SK-N-SH (cell line): ENCODE results near the gene P2RY6. TPM values are rescaled to one million over a fixed set of nuclear protein-coding genes. Genes with fewer than 3 reads are reported as not detected.
A peak's percentile ranks its signal among the peaks of the same experiment; 100 is the strongest.

Source experiments
- CTCF ChIA-PET: fragments of 300-600, 350-600 bp; formaldehyde crosslinking; extraction: SDS; loops from one replicate; lab custom pipeline; 2021; lab: Yijun Ruan, JAX
- POLR2A ChIA-PET: fragments of 350-600 bp; sonication (Branson Sonifier 250); formaldehyde crosslinking; extraction: SDS; loops from one replicate; lab custom pipeline; 2020; ENCODE audit warnings: antibody characterized with exemption, inconsistent platforms; lab: Yijun Ruan, JAX
- DNase-seq: peaks from one replicate; pipeline ENCODE4 v3.0.0; 2012
- H2AFZ ChIP-seq: fragments of 200-600 bp; sonication (generic); 2 replicates; pipeline ENCODE4 v1.8.1; 2016; ENCODE audit warnings: antibody characterized with exemption, mild to moderate bottlenecking, low read depth
- H3F3A ChIP-seq: fragments of 200-600 bp; sonication (generic); replicated peaks from 2 replicates; pipeline ENCODE3; 2016; ENCODE audit warnings: antibody characterized with exemption, mild to moderate bottlenecking; ENCODE audit not compliant: insufficient read depth
- H3K27ac ChIP-seq, 2 experiments: fragments of 200-500 bp in 1 of 2; fragments of 200-600 bp in 1 of 2; sonication (Bioruptor generic) in 1 of 2; sonication (generic), shearing (Covaris generic) in 1 of 2; 2 replicates each; pipeline versions ENCODE4 v1.5.1 to v1.6.1; 2014 to 2016; ENCODE audit warnings: low read depth in 2 of 2, inconsistent platforms in 1 of 2, low read length in 1 of 2, mild to moderate bottlenecking in 1 of 2, mixed read lengths in 1 of 2
- H3K27me3 ChIP-seq: fragments of 200-600 bp; sonication (generic), shearing (Covaris generic); 2 replicates; pipeline ENCODE4 v1.6.1; 2016; ENCODE audit warnings: mixed run types; ENCODE audit not compliant: insufficient read depth
- H3K36me3 ChIP-seq, 2 experiments: fragments of 200-500 bp in 1 of 2; fragments of 200-600 bp in 1 of 2; sonication (Bioruptor generic) in 1 of 2; sonication (generic) in 1 of 2; replicated peaks in 1 of 2; 2 replicates each; pipeline versions ENCODE3 to v1.5.1; 2014 to 2016; ENCODE audit warnings: low read length in 1 of 2, mild to moderate bottlenecking in 1 of 2; ENCODE audit not compliant: insufficient read depth in 2 of 2, control insufficient read depth in 1 of 2
- H3K4me1 ChIP-seq, 2 experiments: fragments of 200-500 bp in 1 of 2; fragments of 200-600 bp in 1 of 2; sonication (Bioruptor generic) in 1 of 2; sonication (generic), shearing (Covaris generic) in 1 of 2; 2 replicates each; pipeline versions ENCODE4 v1.5.1 to v1.6.1; 2014 to 2016; ENCODE audit warnings: low read depth in 1 of 2, low read length in 1 of 2, mixed run types in 1 of 2; ENCODE audit not compliant: insufficient read depth in 2 of 2, control insufficient read depth in 1 of 2
- H3K4me2 ChIP-seq: fragments of 200-600 bp; sonication (generic), shearing (Covaris generic); 2 replicates; pipeline ENCODE4 v1.6.1; 2017; ENCODE audit warnings: mixed run types
- H3K4me3 ChIP-seq, 2 experiments: fragments of 200-500 bp in 1 of 2; fragments of 200-600 bp in 1 of 2; sonication (Bioruptor generic) in 1 of 2; sonication (generic), shearing (Covaris generic) in 1 of 2; 2 replicates each; pipeline versions ENCODE4 v1.5.1 to v1.8.1; 2014 to 2016; ENCODE audit warnings: low read depth in 2 of 2, inconsistent platforms in 1 of 2, low read length in 1 of 2, mild to moderate bottlenecking in 1 of 2, mixed read lengths in 1 of 2, moderate library complexity in 1 of 2
- H3K79me2 ChIP-seq: fragments of 200-600 bp; sonication (generic); 2 replicates; pipeline ENCODE4 v1.8.1; 2017; ENCODE audit warnings: mild to moderate bottlenecking; ENCODE audit not compliant: insufficient read depth
- H3K9ac ChIP-seq: fragments of 200-600 bp; sonication (generic); 2 replicates; pipeline ENCODE4 v1.6.1; 2017; ENCODE audit warnings: mixed run types
- H3K9me2 ChIP-seq: fragments of 200-600 bp; sonication (generic); 2 replicates; pipeline ENCODE4 v1.6.1; 2017; ENCODE audit warnings: mixed run types
- H3K9me3 ChIP-seq: fragments of 200-600 bp; sonication (generic); 2 replicates; pipeline ENCODE4 v1.6.1; 2017; ENCODE audit warnings: mixed run types, mild to moderate bottlenecking, moderate library complexity
- H4K20me1 ChIP-seq: fragments of 200-600 bp; sonication (generic); 2 replicates; pipeline ENCODE4 v1.6.1; 2017; ENCODE audit warnings: mild to moderate bottlenecking, mixed run types; ENCODE audit not compliant: insufficient read depth
- ELF1 ChIP-seq: IDR thresholded peaks from 2 replicates; pipeline ENCODE4 v1.4.0; 2012
- FOSL2 ChIP-seq: IDR thresholded peaks from 2 replicates; pipeline ENCODE4 v1.4.0; 2012; ENCODE audit warnings: low read depth, mild to moderate bottlenecking, moderate library complexity, borderline replicate concordance
- JUND ChIP-seq: IDR thresholded peaks from 2 replicates; pipeline ENCODE4 v1.4.0; 2012
- RAD21 ChIP-seq: IDR thresholded peaks from 2 replicates; pipeline ENCODE4 v1.6.1; 2012; ENCODE audit warnings: mild to moderate bottlenecking, low read length
- RCOR1 ChIP-seq: fragments of 150-350 bp; IDR thresholded peaks from 2 replicates; pipeline ENCODE4 v1.6.1; 2017; ENCODE audit warnings: antibody characterized with exemption, low read length
- RXRA ChIP-seq: IDR thresholded peaks from 2 replicates; pipeline ENCODE4 v1.4.0; 2012; ENCODE audit warnings: low read depth, mild to moderate bottlenecking, borderline replicate concordance
- SIN3A ChIP-seq: IDR thresholded peaks from 2 replicates; pipeline ENCODE4 v1.6.1; 2012; ENCODE audit warnings: low read depth, mild to moderate bottlenecking, low read length, moderate library complexity, borderline replicate concordance
- SMC3 ChIP-seq: IDR thresholded peaks from 2 replicates; pipeline ENCODE4 v1.6.1; 2012; ENCODE audit warnings: low read depth, low read length, improper control_type of control experiment
- TCF12 ChIP-seq: IDR thresholded peaks from 2 replicates; pipeline ENCODE4 v1.4.0; 2012
- USF2 ChIP-seq: fragments of 150-350 bp; IDR thresholded peaks from 2 replicates; pipeline ENCODE4 v1.6.1; 2017; ENCODE audit warnings: antibody characterized with exemption, low read length, low read depth, borderline replicate concordance
- ZBTB33 ChIP-seq: IDR thresholded peaks from 2 replicates; pipeline ENCODE4 v1.4.0; 2012; ENCODE audit warnings: low read depth, borderline replicate concordance
- WGBS: methylation state at CpG from one replicate; pipeline ENCODE4 v1.1.6; 2017; ENCODE audit warnings: low lambda C conversion rate; 5-methylcytosine and 5-hydroxymethylcytosine counted together
- polyA plus RNA-seq, 3 experiments: library from polyadenylated mRNA; depleted of rRNA; stranded (reverse); fragments of >200 nt; gene quantifications; 2 replicates each; pipeline ENCODE4 v1.2.3, GENCODE V29; 2012
- TF ChIP-seq, protein P1 (sequence below): fragments of 200-600 bp; sonication (generic); IDR thresholded peaks from 2 replicates; pipeline ENCODE4 v1.6.1; 2017; ENCODE audit warnings: antibody characterized with exemption, mild to moderate bottlenecking, moderate library complexity

The P2RY6 gene
- polyA plus RNA-seq, 1 of the 3 experiments (the other 2 are of a cell fraction): 0.15 TPM

GRCh38 chr11:73294604-73295003 lies 22.5 kb downstream of the P2RY6 start:
- Histone ChIP-seq H3F3A (no peaks in the 10 kb centered on the region), H3K9me2 (no peaks in the 10 kb centered on the region), H3K36me3 (no peaks in the 10 kb centered on the region), H3K4me2 (no peak overlapping the region), H3K27ac (no peak overlapping the region), H4K20me1 (no peaks in the 10 kb centered on the region), H3K79me2 (no peaks in the 10 kb centered on the region), H3K4me3 (no peak overlapping the region), H3K9me3 (no peaks in the 10 kb centered on the region), H3K9ac (no peak overlapping the region), H3K4me1 (peaks cover 0 to 4% of the 10 kb centered on the region in 2 experiments; a peak in 1 of 4 replicates), H2AFZ (no peak overlapping the region), H3K27me3 (no peaks in the 10 kb centered on the region)
- POLR2A ChIA-PET: no interaction called here
- TF ChIP-seq TCF12 (no peak), FOSL2 (no peak), USF2 (no peak), RCOR1 (no peak), SIN3A (no peak)
- CTCF ChIA-PET: interaction anchor here (0.6 to 14.4 kb wide), 27 partner anchors 8 to 464 kb away, joined by 3 to 159 read pairs (median 4); partner anchors contain the start of gene ARHGEF17
- no peak for DNase-seq

GRCh38 chr11:73295241-73295995 lies 23.3 kb downstream of the P2RY6 start:
- H3K27me3 ChIP-seq: no peaks in the 10 kb centered on the region
- no peaks in the 10 kb centered on the region for H4K20me1 ChIP-seq
- TF ChIP-seq ELF1 (no peak), SMC3 (peak; percentile 75), RAD21 (peak; percentile 64), JUND (no peak; the same call in 1 of the 2 replicates), ZBTB33 (no peak), RCOR1 (no peak), RXRA (no peak)
- TF ChIP-seq, protein P1, sequence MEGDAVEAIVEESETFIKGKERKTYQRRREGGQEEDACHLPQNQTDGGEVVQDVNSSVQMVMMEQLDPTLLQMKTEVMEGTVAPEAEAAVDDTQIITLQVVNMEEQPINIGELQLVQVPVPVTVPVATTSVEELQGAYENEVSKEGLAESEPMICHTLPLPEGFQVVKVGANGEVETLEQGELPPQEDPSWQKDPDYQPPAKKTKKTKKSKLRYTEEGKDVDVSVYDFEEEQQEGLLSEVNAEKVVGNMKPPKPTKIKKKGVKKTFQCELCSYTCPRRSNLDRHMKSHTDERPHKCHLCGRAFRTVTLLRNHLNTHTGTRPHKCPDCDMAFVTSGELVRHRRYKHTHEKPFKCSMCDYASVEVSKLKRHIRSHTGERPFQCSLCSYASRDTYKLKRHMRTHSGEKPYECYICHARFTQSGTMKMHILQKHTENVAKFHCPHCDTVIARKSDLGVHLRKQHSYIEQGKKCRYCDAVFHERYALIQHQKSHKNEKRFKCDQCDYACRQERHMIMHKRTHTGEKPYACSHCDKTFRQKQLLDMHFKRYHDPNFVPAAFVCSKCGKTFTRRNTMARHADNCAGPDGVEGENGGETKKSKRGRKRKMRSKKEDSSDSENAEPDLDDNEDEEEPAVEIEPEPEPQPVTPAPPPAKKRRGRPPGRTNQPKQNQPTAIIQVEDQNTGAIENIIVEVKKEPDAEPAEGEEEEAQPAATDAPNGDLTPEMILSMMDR: peak; percentile 97
- peak; percentile 77 for DNase-seq
- peak overlapping the region in 1 of 2 experiments; percentile 25; a peak in 2 of 4 replicates for H3K27ac ChIP-seq
- no peaks in the 10 kb centered on the region for H3K9me3 ChIP-seq
- H3K4me1 ChIP-seq: peaks cover 0 to 4% of the 10 kb centered on the region in 2 experiments; a peak in 1 of 4 replicates
- H3K4me2 ChIP-seq: no peak overlapping the region
- no peak overlapping the region for H3K9ac ChIP-seq
- POLR2A ChIA-PET: no interaction called here
- H2AFZ ChIP-seq: no peak overlapping the region
- CTCF ChIA-PET: interaction anchor here (0.6 to 14.4 kb wide), 26 partner anchors 9 to 464 kb away, joined by 3 to 159 read pairs (median 4); partner anchors contain the start of gene ARHGEF17
- no peaks in the 10 kb centered on the region for H3K79me2 ChIP-seq
- H3K36me3 ChIP-seq: no peaks in the 10 kb centered on the region
- H3F3A ChIP-seq: no peaks in the 10 kb centered on the region
- WGBS: 37% methylated on average over 10 of the region's 12 CpGs
- H3K4me3 ChIP-seq: peak overlapping the region in 1 of 2 experiments; percentile 35; a peak in 1 of 4 replicates
- H3K9me2 ChIP-seq: no peaks in the 10 kb centered on the region
